GM12878 (cell line): Measurements from ENCODE around the gene SCAF8. TPM values are rescaled to one million over a fixed set of nuclear protein-coding genes. Genes with fewer than 3 reads are reported as not detected.

Source experiments
- CHD2 ChIP-seq: IDR thresholded peaks from 2 replicates; pipeline ENCODE4 v1.6.1; 2011; ENCODE audit warnings: low read depth, low read length, improper control_type of control experiment, borderline replicate concordance
- CUX1 ChIP-seq: IDR thresholded peaks from 2 replicates; pipeline ENCODE4 v1.6.1; 2012; ENCODE audit warnings: improper control_type of control experiment, low read depth, low read length; ENCODE audit not compliant: insufficient replicate concordance
- EGR1 ChIP-seq, 2 experiments: IDR thresholded peaks; 1 replicate in 1 of 2; 2 replicates in 1 of 2; pipeline ENCODE4 v1.6.1; 2011 to 2012; ENCODE audit warnings: low read depth in 2 of 2, low read length in 2 of 2, borderline replicate concordance in 1 of 2, mild to moderate bottlenecking in 1 of 2, moderate library complexity in 1 of 2
- GATAD2B ChIP-seq: fragments of 450-650 bp; conservative IDR thresholded peaks from 2 replicates; pipeline ENCODE4 v1.6.1; 2017; ENCODE audit warnings: low read depth, mild to moderate bottlenecking, moderate library complexity
- NR2C1 ChIP-seq: fragments of 450-650 bp; IDR thresholded peaks from 2 replicates; pipeline ENCODE4 v1.6.1; 2017; ENCODE audit warnings: antibody characterized with exemption, mild to moderate bottlenecking, moderate library complexity
- PBX3 ChIP-seq: IDR thresholded peaks from 2 replicates; pipeline ENCODE4 v1.6.1; 2011; ENCODE audit warnings: mild to moderate bottlenecking, low read depth, low read length, moderate library complexity; ENCODE audit not compliant: insufficient replicate concordance
- SMC3 ChIP-seq: IDR thresholded peaks from 2 replicates; pipeline ENCODE4 v1.6.1; 2011; ENCODE audit warnings: low read length, improper control_type of control experiment, borderline replicate concordance
- SPI1 ChIP-seq: IDR thresholded peaks from 2 replicates; pipeline ENCODE4 v1.6.1; 2011; ENCODE audit warnings: low read depth, mild to moderate bottlenecking, low read length, moderate library complexity, borderline replicate concordance; ENCODE audit not compliant: insufficient read depth
- SUZ12 ChIP-seq: fragments of 200-600 bp; sonication (generic); IDR thresholded peaks from one replicate; pipeline ENCODE4 v1.6.1; 2018; ENCODE audit warnings: antibody characterized with exemption, mild to moderate bottlenecking; ENCODE audit not compliant: unreplicated experiment
- ZBTB4 ChIP-seq: fragments of 450-650 bp; formaldehyde crosslinking; IDR thresholded peaks from 2 replicates; pipeline ENCODE4 v1.4.0; 2022; ENCODE audit warnings: mild to moderate bottlenecking, moderate library complexity
- ZNF217 ChIP-seq: fragments of 450-650 bp; IDR thresholded peaks from 2 replicates; pipeline ENCODE4 v1.6.1; 2017; ENCODE audit warnings: antibody characterized with exemption, mild to moderate bottlenecking
- ZNF274 ChIP-seq: IDR thresholded peaks from one replicate; pipeline ENCODE4 v1.8.0; 2011; ENCODE audit not compliant: insufficient read length, insufficient read depth
- polyA plus RNA-seq, 11 experiments: library from polyadenylated mRNA; depleted of rRNA in 4 of 11; unstranded in 6 of 11; stranded (reverse) in 5 of 11; fragments of >200 nt; fragmentation: Nextera tagmentation in 4 of 11; fragmentation: Illumina TruSeq in 1 of 11; extraction: Ambion mirVana in 4 of 11; extraction: Trizol in 1 of 11; gene quantifications; 1 replicate in 1 of 11; 2 replicates in 10 of 11; pipeline versions ENCODE4 v1.2.1 to v1.2.3, GENCODE V29; 2011 to 2016; ENCODE audit warnings: inconsistent platforms in 2 of 11, missing spikeins in 2 of 11, low read depth in 1 of 11
- total RNA-seq, 4 experiments: library from RNA; depleted of rRNA in 3 of 4; stranded (reverse); fragments of >200 nt in 3 of 4; fragmentation: Illumina TruSeq in 1 of 4; extraction: Trizol in 1 of 4; gene quantifications; 2 replicates each; pipeline versions ENCODE4 v1.2.1 to v1.2.3, GENCODE V29; 2013 to 2021
- TF ChIP-seq, protein P1 (sequence below): fragments of 450-650 bp; IDR thresholded peaks from 2 replicates; pipeline ENCODE4 v1.6.1; 2017; ENCODE audit warnings: mild to moderate bottlenecking, low read depth, inconsistent platforms; ENCODE audit not compliant: poor library complexity, severe bottlenecking

The SCAF8 gene
- total and polyA plus RNA-seq, 10 of the 15 experiments (the other 5 are each of a cell fraction or from before 2014, with no cell fraction given), result 8.1 to 28.8 (median 15.9) TPM

DNA sequence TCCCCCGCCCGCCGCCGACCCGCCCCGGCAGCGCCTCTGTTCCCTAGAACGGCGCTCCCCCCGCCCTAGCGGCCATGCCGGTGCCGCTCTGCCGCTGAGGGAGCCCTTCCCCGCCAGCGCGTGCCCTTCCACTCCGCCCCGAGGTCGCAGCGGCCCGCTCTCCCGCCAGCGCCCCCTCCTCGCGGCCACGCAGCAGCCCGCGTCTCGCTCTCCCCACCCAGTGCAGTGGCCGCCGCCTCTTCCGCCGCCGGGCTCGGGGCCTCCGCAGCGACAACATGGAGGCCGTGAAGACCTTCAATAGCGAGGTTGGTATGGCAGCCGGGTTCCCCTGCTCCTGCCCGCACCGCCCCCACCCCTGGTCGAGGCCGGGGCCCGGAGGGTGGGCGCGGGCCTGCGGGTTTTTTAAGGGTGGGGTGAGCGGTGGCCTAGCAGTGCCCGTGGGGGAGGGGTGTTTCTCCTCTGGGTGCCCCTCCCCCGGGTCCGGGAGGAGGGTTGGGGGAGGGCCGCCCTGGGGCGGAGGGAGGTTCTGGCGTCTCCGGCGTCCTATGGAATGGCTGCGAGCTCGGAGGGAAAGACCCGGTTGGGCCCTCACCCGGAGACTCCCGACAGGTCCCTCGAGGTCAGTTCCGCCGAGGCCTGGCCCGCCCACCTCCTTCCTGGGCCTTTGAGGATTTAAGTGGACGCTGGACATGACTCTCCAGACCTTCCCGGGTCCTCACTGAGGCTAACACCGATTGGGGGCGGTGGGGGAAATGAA lies 588 bp downstream of the SCAF8 start (continued):
- TF ChIP-seq EGR1 (IDR thresholded peaks at IDR 0.05; ENCODE audit: borderline replicate concordance in 1 of 2, low read depth in 2 of 2, low read length in 2 of 2) (peak in 1 of 2 experiments; percentile 4; a peak in 1 of 3 replicates), CUX1 (no peak), SMC3 (no peak), NR2C1 (no peak), CHD2 (peak; percentile 92), ZBTB4 (CRISPR knock-in tag) (no peak), SPI1 (no peak), GATAD2B (peak; percentile 76), SUZ12 (no peak), ZNF274 (no peak), ZNF217 (no peak), PBX3 (peak; percentile 66)
- TF ChIP-seq, protein P1, sequence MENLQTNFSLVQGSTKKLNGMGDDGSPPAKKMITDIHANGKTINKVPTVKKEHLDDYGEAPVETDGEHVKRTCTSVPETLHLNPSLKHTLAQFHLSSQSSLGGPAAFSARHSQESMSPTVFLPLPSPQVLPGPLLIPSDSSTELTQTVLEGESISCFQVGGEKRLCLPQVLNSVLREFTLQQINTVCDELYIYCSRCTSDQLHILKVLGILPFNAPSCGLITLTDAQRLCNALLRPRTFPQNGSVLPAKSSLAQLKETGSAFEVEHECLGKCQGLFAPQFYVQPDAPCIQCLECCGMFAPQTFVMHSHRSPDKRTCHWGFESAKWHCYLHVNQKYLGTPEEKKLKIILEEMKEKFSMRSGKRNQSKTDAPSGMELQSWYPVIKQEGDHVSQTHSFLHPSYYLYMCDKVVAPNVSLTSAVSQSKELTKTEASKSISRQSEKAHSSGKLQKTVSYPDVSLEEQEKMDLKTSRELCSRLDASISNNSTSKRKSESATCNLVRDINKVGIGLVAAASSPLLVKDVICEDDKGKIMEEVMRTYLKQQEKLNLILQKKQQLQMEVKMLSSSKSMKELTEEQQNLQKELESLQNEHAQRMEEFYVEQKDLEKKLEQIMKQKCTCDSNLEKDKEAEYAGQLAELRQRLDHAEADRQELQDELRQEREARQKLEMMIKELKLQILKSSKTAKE, result peak; percentile 17
